Measurements from ENCODE around the gene SETD2. TPM values are rescaled to one million over a fixed set of nuclear protein-coding genes. Genes with fewer than 3 reads are reported as not detected.
"Not testable (repeated sequence)": the region's sequence is repeated elsewhere in the genome, so short reads cannot be mapped to it uniquely, and the experiment has no call there.

Gene SETD2
- total RNA-seq, 4 donors from 2014 or later, result 54.3 to 113 (median 67.9) TPM

DNA sequence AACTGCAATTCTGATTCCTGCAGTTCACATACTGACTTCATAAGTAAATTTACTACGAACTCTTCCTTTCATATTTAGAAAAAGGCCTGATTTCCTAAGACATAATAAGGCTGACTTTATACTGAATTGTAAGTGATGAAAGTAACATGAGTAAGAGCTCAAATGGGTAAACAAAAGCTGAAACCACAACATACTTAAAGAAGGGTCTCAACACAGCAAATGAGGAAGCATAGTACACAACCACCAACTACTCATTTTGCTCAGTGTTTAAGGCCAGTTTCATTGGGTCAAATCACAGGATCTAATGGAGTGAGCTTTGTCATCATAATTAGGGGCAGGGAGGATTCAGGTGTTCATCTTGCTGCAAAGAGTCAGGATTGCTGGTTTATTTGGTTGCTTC lies 81.4 kb downstream of the SETD2 start:
- no peak overlapping the region for H3K4me3 ChIP-seq
- in situ Hi-C loops (cut with MboI; ENCODE audit: low pct_ligation_motif_present in 1 of 4, low pct_unique_long_range_greater_than_20kb in 1 of 4, low sequenced_read_pairs in 3 of 4) (loop anchor here in 1 of 4 donors (5.0 kb wide), 1 partner anchor 240 kb away; no protein-coding TSS in a partner anchor), intact Hi-C loops (cut with DNase I; ENCODE audit: low total_unique reads) (no loop called here)
- no peaks in the 10 kb centered on the region for H3K27me3 ChIP-seq
- H3K27ac ChIP-seq, result no peak overlapping the region
- WGBS, 2 donors (ENCODE audit: low coverage in 1 of 2), result 72 to 100% methylated on average over 1 of the region's 1 CpG
- DNase-seq, result no peak
- peaks cover 0 to 7% (median 0%) of the 10 kb centered on the region in 4 donors for H3K4me1 ChIP-seq
- H3K9me3 ChIP-seq, result no peaks in the 10 kb centered on the region
- TF ChIP-seq POLR2AphosphoS5 (IDR thresholded peaks at IDR 0.05) (no peak), POLR2A (IDR thresholded peaks at IDR 0.05) (no peak), EP300 (IDR thresholded peaks at IDR 0.05; ENCODE audit: low read depth) (no peak)
- TF ChIP-seq, protein P1, sequence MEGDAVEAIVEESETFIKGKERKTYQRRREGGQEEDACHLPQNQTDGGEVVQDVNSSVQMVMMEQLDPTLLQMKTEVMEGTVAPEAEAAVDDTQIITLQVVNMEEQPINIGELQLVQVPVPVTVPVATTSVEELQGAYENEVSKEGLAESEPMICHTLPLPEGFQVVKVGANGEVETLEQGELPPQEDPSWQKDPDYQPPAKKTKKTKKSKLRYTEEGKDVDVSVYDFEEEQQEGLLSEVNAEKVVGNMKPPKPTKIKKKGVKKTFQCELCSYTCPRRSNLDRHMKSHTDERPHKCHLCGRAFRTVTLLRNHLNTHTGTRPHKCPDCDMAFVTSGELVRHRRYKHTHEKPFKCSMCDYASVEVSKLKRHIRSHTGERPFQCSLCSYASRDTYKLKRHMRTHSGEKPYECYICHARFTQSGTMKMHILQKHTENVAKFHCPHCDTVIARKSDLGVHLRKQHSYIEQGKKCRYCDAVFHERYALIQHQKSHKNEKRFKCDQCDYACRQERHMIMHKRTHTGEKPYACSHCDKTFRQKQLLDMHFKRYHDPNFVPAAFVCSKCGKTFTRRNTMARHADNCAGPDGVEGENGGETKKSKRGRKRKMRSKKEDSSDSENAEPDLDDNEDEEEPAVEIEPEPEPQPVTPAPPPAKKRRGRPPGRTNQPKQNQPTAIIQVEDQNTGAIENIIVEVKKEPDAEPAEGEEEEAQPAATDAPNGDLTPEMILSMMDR (IDR thresholded peaks at IDR 0.05), result no peak
- H3K36me3 ChIP-seq, result peaks cover 0 to 63% (median 11%) of the 10 kb centered on the region in 4 donors

DNA sequence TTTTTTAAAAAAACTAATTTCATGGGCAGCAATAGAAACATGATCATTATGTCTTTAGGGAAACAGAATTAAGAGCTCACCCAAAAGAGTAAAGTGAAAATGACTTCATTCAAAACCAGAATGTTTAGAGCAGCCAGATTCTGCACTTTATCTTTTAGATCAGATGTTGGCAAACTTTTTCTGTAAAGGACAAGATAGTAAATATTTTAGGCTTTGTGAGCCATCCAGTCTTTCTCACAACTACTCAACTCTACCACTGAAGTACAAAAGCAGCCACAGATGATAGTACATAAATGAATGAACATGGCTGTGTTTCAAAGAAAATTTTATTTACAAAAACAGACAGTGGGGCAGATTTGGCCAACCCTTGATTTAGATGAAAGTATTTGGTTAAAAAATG lies 84.5 kb downstream of the SETD2 start:
- DNase-seq, result no peak
- H3K27me3 ChIP-seq, result no peaks in the 10 kb centered on the region
- H3K27ac ChIP-seq, result no peak overlapping the region
- intact Hi-C loops (cut with DNase I; ENCODE audit: low total_unique reads) (no loop called here), in situ Hi-C loops (cut with MboI; ENCODE audit: low pct_ligation_motif_present in 1 of 4, low pct_unique_long_range_greater_than_20kb in 1 of 4, low sequenced_read_pairs in 3 of 4) (no loop called here)
- peaks cover 0 to 7% (median 0%) of the 10 kb centered on the region in 4 donors for H3K4me1 ChIP-seq
- H3K9me3 ChIP-seq, result no peaks in the 10 kb centered on the region
- peaks cover 0 to 54% (median 5%) of the 10 kb centered on the region in 4 donors for H3K36me3 ChIP-seq
- TF ChIP-seq POLR2A (IDR thresholded peaks at IDR 0.05) (no peak), EP300 (IDR thresholded peaks at IDR 0.05; ENCODE audit: low read depth) (no peak), POLR2AphosphoS5 (IDR thresholded peaks at IDR 0.05) (no peak)
- TF ChIP-seq, protein P1 (IDR thresholded peaks at IDR 0.05), result no peak
- no peak overlapping the region for H3K4me3 ChIP-seq

DNA sequence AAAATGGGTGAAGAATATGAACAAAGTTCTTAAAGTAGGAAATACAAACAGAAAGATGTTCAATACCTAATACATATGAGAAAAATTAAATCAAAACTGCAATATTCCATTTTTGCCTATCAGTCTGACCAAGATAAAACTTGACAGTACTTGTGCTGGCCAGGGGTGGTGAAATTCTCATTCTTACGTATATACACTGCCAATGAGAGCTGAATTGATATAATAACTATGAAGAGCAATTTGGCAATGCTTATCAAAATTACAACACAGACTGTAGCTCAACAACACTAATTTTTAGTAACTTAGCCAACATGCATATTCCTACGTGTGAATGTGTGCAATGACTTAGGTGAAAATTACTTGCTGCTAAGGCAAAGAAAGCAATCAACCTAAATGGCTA lies 90.2 kb downstream of the SETD2 start:
- H3K4me1 ChIP-seq, result no peaks in the 10 kb centered on the region
- no peaks in the 10 kb centered on the region for H3K9me3 ChIP-seq
- H3K27ac ChIP-seq, result no peak overlapping the region
- no peak for TF ChIP-seq EP300 (IDR thresholded peaks at IDR 0.05; ENCODE audit: low read depth)
- TF ChIP-seq, protein P1 (IDR thresholded peaks at IDR 0.05), result no peak
- TF ChIP-seq POLR2A (IDR thresholded peaks at IDR 0.05), result no peak
- no peak for TF ChIP-seq POLR2AphosphoS5 (IDR thresholded peaks at IDR 0.05)
- no peak overlapping the region for H3K4me3 ChIP-seq
- DNase-seq, result no peak
- peaks cover 0 to 41% (median 0%) of the 10 kb centered on the region in 4 donors for H3K36me3 ChIP-seq
- 83 to 88% methylated on average over 2 of the region's 2 CpGs for WGBS, 2 donors (ENCODE audit: low coverage in 1 of 2)
- intact Hi-C loops (cut with DNase I; ENCODE audit: low total_unique reads), result no loop called here
- no peaks in the 10 kb centered on the region for H3K27me3 ChIP-seq
- in situ Hi-C loops (cut with MboI; ENCODE audit: low pct_ligation_motif_present in 1 of 4, low pct_unique_long_range_greater_than_20kb in 1 of 4, low sequenced_read_pairs in 3 of 4), result no loop called here

DNA sequence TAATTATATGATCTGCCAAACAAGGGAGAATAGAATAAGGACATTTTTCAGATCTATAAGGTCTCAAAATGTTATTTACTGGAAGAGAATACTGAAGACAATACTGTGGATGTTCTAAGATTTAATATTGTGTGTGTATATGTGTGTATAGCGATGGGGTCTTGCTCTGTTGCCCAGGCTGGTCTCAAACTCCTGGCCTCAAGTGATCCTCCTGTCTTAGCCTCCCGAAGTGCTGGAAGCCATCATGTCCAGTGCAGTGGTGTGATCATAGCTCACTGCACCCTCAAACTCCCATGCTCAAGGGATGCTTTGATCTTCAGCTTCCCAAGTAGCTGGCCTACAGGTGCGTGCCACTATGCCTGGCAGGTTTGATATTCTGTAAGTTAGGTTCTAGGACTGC lies 93.1 kb downstream of the SETD2 start:
- intact Hi-C loops (cut with DNase I; ENCODE audit: low total_unique reads) (no loop called here), in situ Hi-C loops (cut with MboI; ENCODE audit: low pct_ligation_motif_present in 1 of 4, low pct_unique_long_range_greater_than_20kb in 1 of 4, low sequenced_read_pairs in 3 of 4) (no loop called here)
- Histone ChIP-seq H3K27me3 (no peaks in the 10 kb centered on the region), H3K27ac (no peak overlapping the region), H3K4me1 (no peaks in the 10 kb centered on the region), H3K36me3 (peaks cover 0 to 38% (median 0%) of the 10 kb centered on the region in 4 donors), H3K4me3 (no peak overlapping the region), H3K9me3 (no peaks in the 10 kb centered on the region)
- TF ChIP-seq POLR2A (IDR thresholded peaks at IDR 0.05) (no peak), POLR2AphosphoS5 (IDR thresholded peaks at IDR 0.05) (no peak), EP300 (IDR thresholded peaks at IDR 0.05; ENCODE audit: low read depth) (no peak)
- TF ChIP-seq, protein P1 (IDR thresholded peaks at IDR 0.05), result no peak
- WGBS, 2 donors (ENCODE audit: low coverage in 1 of 2), result 87 to 98% methylated on average over 2 to 3 of the region's 3 CpGs
- DNase-seq, result no peak

DNA sequence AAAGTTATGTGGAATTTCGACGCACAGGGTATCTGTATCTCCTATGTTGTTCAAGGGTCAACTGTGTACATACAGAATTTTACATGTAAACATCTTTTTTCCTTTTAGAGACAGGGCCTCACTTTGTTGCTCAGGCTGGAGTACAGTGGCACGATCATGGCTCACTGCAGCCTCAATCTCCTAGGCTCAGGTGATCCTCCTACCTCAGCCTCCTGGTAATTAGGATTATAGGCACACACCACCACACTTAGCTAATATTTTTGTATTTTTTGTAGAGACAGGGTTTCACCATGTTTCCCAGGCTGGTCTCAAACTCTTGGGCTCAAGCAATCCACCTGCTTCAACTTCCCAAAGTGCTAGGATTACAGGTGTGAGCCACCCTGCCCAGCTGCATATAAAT lies 97.7 kb downstream of the SETD2 start:
- H3K27ac ChIP-seq; H3K27me3 ChIP-seq; intact Hi-C loops (cut with DNase I; ENCODE audit: low total_unique reads); H3K4me3 ChIP-seq; H3K4me1 ChIP-seq; in situ Hi-C loops (cut with MboI; ENCODE audit: low pct_ligation_motif_present in 1 of 4, low pct_unique_long_range_greater_than_20kb in 1 of 4, low sequenced_read_pairs in 3 of 4); DNase-seq; H3K9me3 ChIP-seq: not testable (repeated sequence)
- peaks cover 0 to 45% (median 7%) of the 10 kb centered on the region in 4 donors for H3K36me3 ChIP-seq
- 90 to 98% methylated on average over 3 of the region's 3 CpGs for WGBS, 2 donors (ENCODE audit: low coverage in 1 of 2)

All from transverse colon (tissue), 4 donors.